ENCODE data around the gene F2RL3.
"Not testable (repeated sequence)": the region's sequence is repeated elsewhere in the genome, so short reads cannot be mapped to it uniquely, and the experiment has no call there.

F2RL3 gene

GRCh38 chr19:16922592-16922934 is 33.8 kb downstream of the F2RL3 start:
- no peak for DNase-seq (ENCODE audit: low spot score)

GRCh38 chr19:16922949-16923348 is 34.1 kb downstream of the F2RL3 start:
- no peak for DNase-seq (ENCODE audit: low spot score)

GRCh38 chr19:16927883-16928282 is 39.1 kb downstream of the F2RL3 start:
- no peak for DNase-seq (ENCODE audit: low spot score)

- DNase-seq (ENCODE audit: low spot score) = no peak
Measured at GRCh38 chr19:16928351-16928750, 39.6 kb downstream of the F2RL3 start.

GRCh38 chr19:16928916-16929315 is 40.1 kb downstream of the F2RL3 start:
- no peak for DNase-seq (ENCODE audit: low spot score)

- no peak for DNase-seq (ENCODE audit: low spot score)
Measured at GRCh38 chr19:16930753-16931152, 42.0 kb downstream of the F2RL3 start.

- DNase-seq (ENCODE audit: low spot score) = no peak
Measured at GRCh38 chr19:16931306-16931705, 42.5 kb downstream of the F2RL3 start.

- DNase-seq (ENCODE audit: low spot score) = no peak
Measured at GRCh38 chr19:16934489-16934888, 45.7 kb downstream of the F2RL3 start.

- DNase-seq (ENCODE audit: low spot score) = no peak
Measured at GRCh38 chr19:16936901-16937300, 48.1 kb downstream of the F2RL3 start.

- not testable (repeated sequence) for DNase-seq (ENCODE audit: low spot score)
Measured at GRCh38 chr19:16937796-16938195, 49.0 kb downstream of the F2RL3 start.

GRCh38 chr19:16938211-16938610 is 49.4 kb downstream of the F2RL3 start:
- no peak for DNase-seq (ENCODE audit: low spot score)

- not testable (repeated sequence) for DNase-seq (ENCODE audit: low spot score)
Measured at GRCh38 chr19:16940063-16940462, 51.3 kb downstream of the F2RL3 start.

- DNase-seq (ENCODE audit: low spot score) = no peak
Measured at GRCh38 chr19:16940626-16941025, 51.8 kb downstream of the F2RL3 start.

Measured in hepatic stellate cell (primary cell).